Measurements from ENCODE around the gene ARL3.
"Not testable (repeated sequence)": the region's sequence is repeated elsewhere in the genome, so short reads cannot be mapped to it uniquely, and the experiment has no call there.

Gene ARL3, protein sequence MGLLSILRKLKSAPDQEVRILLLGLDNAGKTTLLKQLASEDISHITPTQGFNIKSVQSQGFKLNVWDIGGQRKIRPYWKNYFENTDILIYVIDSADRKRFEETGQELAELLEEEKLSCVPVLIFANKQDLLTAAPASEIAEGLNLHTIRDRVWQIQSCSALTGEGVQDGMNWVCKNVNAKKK

DNA sequence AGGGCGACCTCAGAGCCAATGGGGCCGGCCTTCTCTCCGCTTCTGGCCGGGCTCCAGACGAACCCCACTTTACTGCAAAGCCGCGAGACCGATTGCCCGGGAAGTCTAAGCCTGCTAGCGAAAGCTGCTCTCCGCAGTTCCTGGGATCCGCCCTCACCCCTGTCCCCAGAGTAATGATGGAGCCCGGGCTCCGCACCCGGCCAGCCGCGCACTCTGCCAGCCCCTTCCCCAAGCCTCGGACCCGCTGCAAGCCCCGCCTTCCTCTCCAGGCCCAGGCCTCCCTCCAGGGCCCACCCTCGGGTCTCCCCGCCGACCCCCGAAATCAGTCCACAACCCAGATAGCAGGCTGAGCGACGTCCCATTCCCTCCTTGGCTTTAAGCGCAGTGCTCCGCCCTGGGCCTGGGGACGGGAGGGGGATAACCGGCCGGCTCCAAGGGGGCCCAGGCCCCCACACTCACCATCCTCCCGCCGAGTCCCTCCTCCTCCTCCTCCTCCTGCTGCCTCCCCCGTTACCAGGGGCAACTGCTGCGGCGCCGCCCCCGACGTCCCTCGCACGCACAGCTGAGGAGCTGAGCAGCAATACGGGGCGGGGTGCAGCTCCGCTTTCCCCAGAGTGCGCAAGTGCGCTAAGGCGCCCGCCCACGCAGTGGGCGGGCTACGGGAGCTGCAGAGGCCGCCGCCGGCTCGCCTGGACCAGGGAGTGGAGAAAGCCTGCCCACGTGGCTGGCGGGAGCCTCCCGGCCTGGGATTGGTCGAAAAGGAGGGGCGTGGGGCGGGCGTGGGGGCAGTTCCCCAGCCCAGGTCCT, at the start of gene ARL3:
ARL3 (minus strand) TSS at position 584 of the 807 bp plus-strand sequence; CDS start at position 462, 122 bp downstream.
- DNase-seq: peak; percentile 99

DNA sequence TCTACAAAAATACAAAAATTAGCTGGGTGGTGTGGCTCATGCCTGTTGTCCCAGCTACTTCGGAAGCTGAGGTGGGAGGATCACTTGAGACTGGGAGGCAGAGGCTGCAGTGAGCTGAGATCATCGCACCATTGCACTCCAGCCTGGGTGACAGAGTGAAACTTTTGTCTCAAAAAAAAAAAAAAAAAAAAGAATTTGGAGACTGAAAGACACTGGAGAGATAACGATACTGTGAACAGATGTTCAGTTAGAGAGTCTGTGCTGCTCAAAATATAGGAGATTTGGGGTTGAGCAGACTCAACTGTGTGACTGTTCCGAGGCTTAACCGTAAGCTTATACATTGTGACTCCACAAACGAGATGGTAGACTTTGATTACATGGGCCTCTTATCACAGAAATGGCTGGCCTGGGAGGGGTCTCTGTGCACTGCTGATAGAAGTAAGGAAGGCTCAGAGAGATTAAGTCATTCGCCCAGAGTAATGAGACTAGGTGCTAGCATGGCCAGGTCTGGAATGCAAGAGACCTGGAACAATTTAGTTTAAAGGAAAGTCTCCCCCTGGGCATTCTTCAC, 48.9 kb upstream of the ARL3 start:
- DNase-seq: no peak

DNA sequence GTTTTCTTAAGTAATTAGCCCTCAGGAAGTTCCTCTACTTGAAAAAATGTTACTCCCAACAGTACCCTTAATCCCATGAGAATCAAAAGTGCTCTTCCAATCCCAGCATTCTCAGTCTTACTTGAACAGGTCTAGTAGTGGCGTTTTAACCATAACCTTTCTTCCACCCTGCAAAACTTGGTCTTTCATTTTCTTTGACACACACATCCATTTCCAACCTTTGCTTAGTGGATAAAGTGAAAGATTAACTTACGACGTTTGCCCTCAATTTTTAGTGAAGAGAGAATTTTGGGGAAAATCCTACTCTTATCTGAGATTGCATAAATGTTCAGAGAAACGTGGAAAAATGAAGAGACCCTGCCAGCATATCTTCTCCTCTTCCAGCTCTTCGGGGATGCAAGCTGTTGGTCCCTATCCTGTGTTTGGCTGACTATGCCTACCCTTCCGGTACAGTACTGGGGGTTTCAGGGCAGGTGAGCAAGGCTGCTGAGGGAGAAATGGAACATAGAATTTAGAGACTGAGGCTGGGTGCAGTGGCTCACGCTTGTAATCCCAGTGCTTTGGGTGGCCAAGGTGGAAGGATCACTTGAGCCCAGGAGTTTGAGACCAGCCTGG, 48.3 kb upstream of the ARL3 start:
- no peak for DNase-seq

- no peak for DNase-seq
Observed at GRCh38 chr10:102761981-102762380, 47.8 kb upstream of the ARL3 start.

DNA sequence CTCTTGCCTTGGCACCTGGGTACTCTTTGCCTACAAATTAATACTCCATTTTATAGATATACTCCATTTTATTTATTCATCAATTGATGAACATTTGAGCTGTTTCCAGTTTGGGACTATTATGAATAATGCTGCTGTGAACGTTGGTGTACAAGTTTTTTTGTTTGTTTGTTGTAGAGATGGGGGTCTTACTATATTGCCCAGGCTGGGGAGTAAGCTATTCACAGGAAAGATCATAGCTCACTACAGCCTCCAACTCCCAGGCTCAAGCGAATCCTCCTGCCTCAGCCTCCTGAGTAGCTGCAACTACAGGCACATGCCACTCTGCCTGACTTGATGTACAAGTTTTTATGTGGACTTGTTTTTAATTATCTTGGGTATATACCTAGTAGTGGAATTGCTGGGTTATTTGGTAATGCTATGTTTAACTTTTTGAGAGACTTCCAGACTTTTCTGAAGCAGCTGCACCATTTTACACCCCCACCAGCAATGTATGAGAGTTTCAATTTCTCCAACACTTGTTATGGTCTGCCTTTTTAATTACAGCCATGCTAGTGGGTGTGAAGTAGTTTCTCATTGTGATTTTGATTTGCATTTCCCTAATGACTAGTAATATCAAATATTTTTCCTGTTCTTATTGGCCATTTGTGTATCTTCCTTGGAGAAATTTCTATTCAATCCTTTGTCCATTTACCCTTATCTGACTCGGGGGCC, 45.5 kb upstream of the ARL3 start:
- no peak for DNase-seq

DNA sequence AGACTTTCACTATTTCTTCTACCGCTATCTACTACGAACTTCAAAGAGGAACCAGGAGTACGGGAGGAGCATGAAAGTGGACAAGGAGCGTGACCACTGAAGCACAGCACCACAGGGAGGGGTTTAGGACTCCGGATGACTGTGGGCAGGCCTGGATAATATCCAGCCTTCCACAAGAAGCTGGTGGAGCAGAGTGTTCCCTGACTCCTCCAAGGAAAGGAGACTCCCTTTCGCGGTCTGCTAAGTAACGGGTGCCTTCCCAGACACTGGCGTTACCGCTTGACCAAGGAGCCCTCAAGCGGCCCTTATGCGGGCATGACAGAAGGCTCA, 44.7 kb upstream of the ARL3 start:
- not testable (repeated sequence) for DNase-seq

- no peak for DNase-seq
Observed at GRCh38 chr10:102758240-102758932, 44.2 kb upstream of the ARL3 start.

DNA sequence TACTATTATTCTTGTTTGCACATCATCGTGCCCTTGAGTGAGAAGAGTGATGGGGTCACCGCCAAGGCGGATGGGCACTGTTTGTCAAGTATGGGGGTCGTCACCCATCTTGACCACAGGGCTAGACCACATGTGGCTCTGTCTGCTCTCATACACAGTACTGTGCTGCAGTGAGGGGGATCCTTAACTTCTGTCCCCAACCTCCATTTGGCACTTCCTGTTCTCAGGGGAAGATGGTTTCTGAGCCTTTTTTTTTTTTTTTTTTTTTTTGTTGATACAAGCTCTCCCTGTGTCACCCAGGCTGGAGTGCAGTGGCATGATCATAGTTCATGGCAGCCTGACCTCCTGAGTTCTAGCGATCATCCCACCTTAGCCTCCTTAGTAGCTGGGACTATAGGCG, 43.1 kb upstream of the ARL3 start:
- DNase-seq: no peak

GRCh38 chr10:102753718-102754117, 39.5 kb upstream of the ARL3 start:
- no peak for DNase-seq

DNA sequence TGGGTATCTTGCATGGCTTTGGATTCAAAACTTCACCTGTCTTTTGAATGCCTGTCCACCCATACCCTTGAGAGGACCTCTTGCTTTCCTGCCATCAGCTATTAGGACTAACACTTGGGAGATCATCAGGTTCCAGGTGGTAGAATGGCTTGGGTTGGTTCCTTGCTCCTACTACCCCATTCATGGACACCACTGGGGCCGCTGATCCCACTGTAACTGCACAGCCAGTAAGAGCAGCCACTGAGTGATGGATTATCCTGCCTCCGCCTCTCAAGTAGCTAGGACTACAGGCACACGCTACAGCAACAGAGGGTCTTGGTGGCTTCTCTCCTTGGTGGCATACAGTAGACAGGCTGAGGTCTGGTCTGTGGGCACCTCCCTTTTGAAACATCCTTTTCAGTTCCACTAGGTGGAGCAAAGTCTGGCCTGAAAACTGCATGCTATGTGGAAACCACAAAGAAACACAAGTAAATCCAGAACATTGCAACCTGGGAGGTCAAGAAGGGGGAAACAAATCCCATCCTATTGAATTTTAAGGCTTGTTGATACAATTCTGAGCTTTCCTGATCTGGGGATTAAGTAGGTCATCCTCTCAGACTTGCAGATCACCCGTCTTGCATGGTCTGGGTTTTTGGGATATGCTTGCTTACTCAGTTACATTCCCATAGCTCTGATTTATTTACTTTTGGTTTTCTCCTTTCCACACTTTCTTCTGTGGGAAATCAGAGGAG, 38.9 kb upstream of the ARL3 start:
- peak; percentile 46 for DNase-seq

DNA sequence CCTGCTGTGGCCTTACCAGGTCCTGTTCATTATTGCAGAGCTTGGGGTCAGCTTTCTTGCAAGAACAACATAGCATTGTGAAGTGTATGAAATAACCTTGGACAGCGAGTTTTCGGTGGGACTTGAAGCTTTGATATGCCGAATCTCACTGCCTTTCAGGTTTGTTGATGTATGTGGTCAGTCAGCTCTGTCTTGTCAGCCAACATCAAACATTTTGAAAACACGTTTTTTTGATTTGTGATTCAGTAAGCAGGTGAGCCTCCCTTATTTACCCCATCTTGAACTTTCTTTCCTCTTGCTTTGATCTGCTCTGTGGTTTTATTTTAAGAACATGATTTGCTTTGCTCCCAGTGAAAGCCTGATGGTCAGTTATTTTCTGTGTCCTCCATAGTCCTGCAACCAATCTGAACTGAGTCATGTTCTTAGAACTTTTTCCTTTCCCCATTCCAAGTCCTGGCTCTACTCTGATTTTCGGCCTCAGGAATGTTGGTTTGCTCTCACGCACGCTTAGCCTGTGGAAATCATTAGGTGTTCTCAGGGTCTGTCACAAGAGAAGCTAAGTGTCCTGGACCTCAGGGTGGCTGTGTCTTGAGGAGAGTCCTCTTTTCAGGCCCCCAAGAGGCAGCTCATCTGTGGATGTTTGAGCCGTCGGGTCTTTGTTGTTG, 38.2 kb upstream of the ARL3 start:
- DNase-seq: no peak

DNA sequence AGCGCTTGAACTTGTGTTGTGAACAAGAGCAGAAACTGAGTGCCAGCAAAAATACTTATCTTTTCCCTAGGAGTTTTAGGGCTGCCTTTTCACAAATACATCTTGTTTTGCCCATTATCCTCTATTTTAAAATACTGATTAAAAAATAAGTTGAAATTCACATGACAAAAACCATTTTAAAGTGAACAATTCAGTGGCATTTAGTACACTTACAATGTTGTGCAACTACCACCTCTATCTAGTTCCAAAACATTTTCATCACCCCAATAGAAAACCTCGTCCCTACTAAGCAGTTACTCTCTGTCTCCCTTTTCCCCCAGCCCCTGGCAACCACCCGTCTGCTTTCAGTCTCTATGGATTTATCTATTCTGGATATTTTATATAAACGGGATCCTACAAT, 31.0 kb upstream of the ARL3 start:
- no peak for DNase-seq

DNA sequence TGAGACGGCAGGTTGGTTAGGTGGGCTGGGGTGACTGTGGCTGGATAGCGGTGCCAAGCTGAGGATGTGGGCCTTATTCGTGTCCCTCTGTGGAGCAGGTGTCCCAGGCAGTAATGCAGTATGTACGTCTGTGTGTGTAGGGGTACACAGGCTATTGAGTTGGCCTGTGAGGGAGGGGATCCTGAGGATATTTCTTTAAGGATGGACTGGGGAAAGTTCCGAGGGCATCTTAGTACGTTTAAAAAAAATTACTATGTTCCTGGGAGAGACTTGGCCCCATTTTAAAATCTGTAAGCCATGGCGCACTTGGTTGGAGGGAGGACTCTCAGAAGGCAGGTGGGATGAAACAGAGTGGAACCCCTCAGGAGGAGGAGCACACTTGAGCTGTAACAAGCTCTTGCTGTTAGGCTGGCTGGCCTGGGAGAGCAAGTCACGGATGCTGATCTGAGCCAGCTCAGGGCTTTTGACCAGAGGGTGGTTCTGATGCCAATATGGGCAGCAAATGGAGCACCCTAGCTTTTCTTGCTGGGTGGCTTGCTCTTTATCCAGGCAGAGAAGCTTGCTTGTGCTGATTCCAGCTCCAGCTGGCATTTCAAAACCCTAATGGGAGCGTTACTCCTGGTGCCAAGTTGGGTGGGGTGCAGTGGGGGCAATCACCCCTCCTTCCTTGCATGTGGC, 30.3 kb upstream of the ARL3 start:
- peak; percentile 17 for DNase-seq

DNA sequence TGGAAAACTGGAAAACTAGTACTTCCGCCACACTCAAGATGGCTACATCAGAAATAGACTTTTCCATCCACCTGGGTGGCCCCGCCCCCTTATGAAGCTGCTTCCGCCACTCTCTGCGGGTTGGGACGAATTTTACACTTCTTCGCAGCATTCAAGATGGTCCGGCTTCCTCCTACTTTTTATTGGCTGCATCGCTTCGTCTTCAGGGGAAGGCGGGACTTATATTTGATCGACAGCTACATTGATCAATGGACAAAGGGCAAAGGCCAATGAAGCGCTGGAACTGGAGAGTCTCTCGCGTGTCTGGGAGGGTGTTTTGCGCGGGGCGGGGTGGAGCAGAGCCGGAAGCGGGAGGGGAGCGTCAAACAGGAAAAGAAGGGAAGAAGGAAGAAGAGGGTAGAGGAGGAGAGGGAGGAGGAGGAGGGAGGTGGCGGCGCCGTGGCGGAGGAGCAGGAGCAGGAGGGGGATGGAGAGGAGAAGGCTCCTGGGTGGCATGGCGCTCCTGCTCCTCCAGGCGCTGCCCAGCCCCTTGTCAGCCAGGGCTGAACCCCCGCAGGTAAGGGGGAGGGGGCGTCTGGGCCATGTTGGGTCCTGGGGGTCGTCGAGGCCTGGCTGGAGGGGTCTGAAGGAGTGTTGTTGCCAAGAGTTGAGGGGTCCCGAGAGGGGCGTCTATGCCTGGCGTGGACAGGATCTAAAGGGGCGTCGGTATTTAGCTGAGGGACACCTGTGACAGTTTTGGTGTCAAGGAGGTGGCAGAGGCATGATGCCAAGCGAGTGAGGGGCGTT, 29.6 kb upstream of the ARL3 start, which contains the start of gene WBP1L:
WBP1L (plus strand) TSS at position 361 of the 786 bp plus-strand sequence; CDS start at position 467, 106 bp downstream.
- DNase-seq: peak; percentile 99

GRCh38 chr10:102743078-102743587, 28.9 kb upstream of the ARL3 start:
- no peak for DNase-seq

GRCh38 chr10:102742313-102742712, 28.1 kb upstream of the ARL3 start:
- not testable (repeated sequence) for DNase-seq

DNA sequence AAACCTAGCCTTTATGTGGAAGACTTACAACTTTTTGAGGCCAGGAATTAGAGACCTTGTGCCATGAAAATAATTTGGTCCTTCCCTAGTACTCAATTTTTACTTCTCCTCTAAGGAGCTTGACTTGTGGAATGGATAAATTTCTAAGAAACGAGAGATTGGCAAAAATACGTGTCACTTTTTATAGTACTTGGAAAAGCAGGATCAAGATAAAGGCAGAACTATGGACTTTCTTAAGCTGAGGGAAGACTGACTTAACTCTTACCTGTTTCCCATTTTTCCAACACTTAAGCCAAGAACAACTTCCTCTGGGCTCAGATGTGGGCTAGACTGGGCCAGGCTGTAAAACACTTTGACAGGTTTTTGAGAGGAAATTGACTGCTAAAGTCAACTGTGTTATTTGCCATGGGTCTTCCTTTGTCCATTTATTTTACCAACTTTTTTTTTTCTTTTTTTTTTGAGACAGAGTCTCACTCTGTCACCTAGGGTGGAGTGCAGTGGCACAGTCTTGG, 27.6 kb upstream of the ARL3 start:
- no peak for DNase-seq

GRCh38 chr10:102740229-102740628, 26.0 kb upstream of the ARL3 start:
- DNase-seq: no peak

- no peak for DNase-seq
Observed at GRCh38 chr10:102738692-102739121, 24.5 kb upstream of the ARL3 start.

Data from activated CD4-positive, alpha-beta T cell treated with anti-CD3 and anti-CD28 coated beads, Interleukin-2, Interleukin-6, amounts not matched to agents 100 ng/mL and 50 ng/mL, durations not matched to agents 16 hours and 8 hours (primary cell).